Keratinocyte (primary cell): ENCODE data around the gene SIRT4. TPM values are rescaled to one million over a fixed set of nuclear protein-coding genes. Genes with fewer than 3 reads are reported as not detected.

ENCODE experiments used
- DNase-seq: peaks from one replicate; pipeline ENCODE4 v3.0.0-alpha.2; 2011; ENCODE audit warnings: low read depth, missing footprints, low spot score
- FAIRE-seq: peaks from 2 replicates; lab custom pipeline; 2011; peaks lifted over from hg19 to GRCh38; lab: Jason Lieb, UNC
- H2AFZ ChIP-seq: 2 replicates; pipeline ENCODE4 v1.6.0; 2012; ENCODE audit warnings: low read length, control low read depth, inconsistent platforms; ENCODE audit not compliant: control insufficient read depth
- H3K27ac ChIP-seq: 2 replicates; pipeline ENCODE4 v1.5.1; 2011; ENCODE audit warnings: low read length; ENCODE audit not compliant: control insufficient read depth, insufficient read depth
- H3K27me3 ChIP-seq: 3 replicates; pipeline ENCODE4 v1.6.0; 2011; ENCODE audit warnings: low read length; ENCODE audit not compliant: control insufficient read depth, insufficient read depth; ENCODE audit errors: extremely low read depth
- H3K36me3 ChIP-seq, 2 experiments: 2 replicates in 1 of 2; 3 replicates in 1 of 2; pipeline ENCODE4 v1.5.1; 2011; ENCODE audit warnings: low read length in 2 of 2, mild to moderate bottlenecking in 1 of 2; ENCODE audit not compliant: control insufficient read depth in 2 of 2, insufficient read depth in 2 of 2; ENCODE audit errors: extremely low read depth in 1 of 2
- H3K4me1 ChIP-seq: 3 replicates; pipeline ENCODE4 v1.5.1; 2011; ENCODE audit warnings: low read length; ENCODE audit not compliant: control insufficient read depth, insufficient read depth; ENCODE audit errors: extremely low read depth
- H3K4me2 ChIP-seq: 3 replicates; pipeline ENCODE4 v1.6.0; 2011; ENCODE audit warnings: low read depth, low read length; ENCODE audit not compliant: control insufficient read depth, insufficient read depth; ENCODE audit errors: extremely low read depth
- H3K4me3 ChIP-seq, 3 experiments: fragments of 200-600 bp in 1 of 3; sonication (generic) in 1 of 3; 2 replicates in 2 of 3; 3 replicates in 1 of 3; pipeline ENCODE4 v1.5.1; 2011 to 2016; ENCODE audit warnings: low read length in 3 of 3, mild to moderate bottlenecking in 3 of 3, control low read depth in 2 of 3, inconsistent platforms in 1 of 3, low read depth in 1 of 3, mixed read lengths in 1 of 3, mixed run types in 1 of 3, moderate library complexity in 1 of 3; ENCODE audit not compliant: control insufficient read depth in 2 of 3, insufficient read depth in 2 of 3; ENCODE audit errors: extremely low read depth in 1 of 3
- H3K79me2 ChIP-seq: 2 replicates; pipeline ENCODE4 v1.6.0; 2012; ENCODE audit warnings: low read length; ENCODE audit not compliant: control insufficient read depth, insufficient read depth
- H3K9ac ChIP-seq: 3 replicates; pipeline ENCODE4 v1.6.0; 2011; ENCODE audit warnings: low read length; ENCODE audit not compliant: control insufficient read depth, insufficient read depth; ENCODE audit errors: extremely low read depth
- H3K9me1 ChIP-seq: 3 replicates; pipeline ENCODE4 v1.6.0; 2011; ENCODE audit warnings: low read length; ENCODE audit not compliant: control insufficient read depth, insufficient read depth; ENCODE audit errors: extremely low read depth
- H3K9me3 ChIP-seq: 2 replicates; pipeline ENCODE4 v1.5.1; 2012; ENCODE audit warnings: low read depth, low read length; ENCODE audit not compliant: control insufficient read depth
- H4K20me1 ChIP-seq: 3 replicates; pipeline ENCODE4 v1.6.0; 2011; ENCODE audit warnings: low read length; ENCODE audit not compliant: control insufficient read depth, insufficient read depth; ENCODE audit errors: extremely low read depth
- CTCF ChIP-seq, 3 experiments: IDR thresholded peaks in 1 of 3; conservative IDR thresholded peaks in 1 of 3; optimal IDR thresholded peaks in 1 of 3; 2 replicates in 2 of 3; 3 replicates in 1 of 3; pipeline versions ENCODE3 to v1.5.1; 2011; ENCODE audit warnings: low read length in 3 of 3, mild to moderate bottlenecking in 3 of 3, moderate library complexity in 2 of 3, control low read depth in 1 of 3, inconsistent platforms in 1 of 3; ENCODE audit not compliant: insufficient read depth in 2 of 3; ENCODE audit errors: extremely low read depth in 1 of 3
- EZH2 ChIP-seq: IDR thresholded peaks from one replicate; pipeline ENCODE4 v1.6.1; 2012; ENCODE audit warnings: inconsistent platforms, mild to moderate bottlenecking, low read length, moderate library complexity
- dilution Hi-C: fragments of 300-500 bp; cut with MboI; formaldehyde crosslinking; loops from one replicate; pipeline ENCODE4 v1.7.0; 2020; ENCODE audit warnings: low sequenced_read_pairs; ENCODE audit not compliant: extremely low pct_ligation_motif_present
- polyA plus RNA-seq, 5 experiments: library from polyadenylated mRNA; depleted of rRNA in 3 of 5; stranded (reverse) in 3 of 5; stranded (forward) in 1 of 5; unstranded in 1 of 5; fragments of >200 nt; gene quantifications; 1 replicate in 1 of 5; 2 replicates in 3 of 5; 3 replicates in 1 of 5; pipeline versions ENCODE4 v1.2.1 to v1.2.3, GENCODE V29; 2011 to 2012; ENCODE audit warnings: missing spikeins in 2 of 5, low read depth in 1 of 5, low replicate concordance in 1 of 5

SIRT4 gene
- polyA plus RNA-seq, 1 donor (not counting 4 experiments of a cell fraction or from before 2014, with no cell fraction given) = 0.98 TPM

GRCh38 chr12:120264086-120264903 is 37.8 kb upstream of the SIRT4 start:
- peak; percentile 88 for FAIRE-seq

GRCh38 chr12:120264904-120265472 is 37.1 kb upstream of the SIRT4 start:
- H3K36me3 ChIP-seq = peaks cover 16 to 37% of the 10 kb centered on the region in 2 experiments
- dilution Hi-C loops = no loop called here
- DNase-seq (no peak), FAIRE-seq (no peak)
- H3K27ac ChIP-seq = peak overlapping the region; percentile 92
- H3K27me3 ChIP-seq = no peaks in the 10 kb centered on the region
- no peaks in the 10 kb centered on the region for H4K20me1 ChIP-seq
- H3K9me3 ChIP-seq = no peaks in the 10 kb centered on the region
- H2AFZ ChIP-seq = no peak overlapping the region
- H3K4me3 ChIP-seq = peak overlapping the region; percentile 75 to 96 (median 94)
- H3K4me1 ChIP-seq = peaks cover 37% of the 10 kb centered on the region
- peaks cover 52% of the 10 kb centered on the region for H3K79me2 ChIP-seq
- peaks cover 2% of the 10 kb centered on the region for H3K9me1 ChIP-seq
- H3K9ac ChIP-seq = peak overlapping the region; percentile 95
- H3K4me2 ChIP-seq = peak overlapping the region; percentile 99
- TF ChIP-seq EZH2 (no peak), CTCF (optimal IDR thresholded peaks at IDR 0.05 in 1 of 3, IDR thresholded peaks at IDR 0.05 in 1 of 3, conservative IDR thresholded peaks at IDR 0.05 in 1 of 3; ENCODE audit: extremely low read depth in 1 of 3, insufficient read depth in 2 of 3, low read length in 3 of 3) (no peak)

More at GRCh38 chr12:120264086-120264903, 37.8 kb upstream of the SIRT4 start:
- Histone ChIP-seq H3K4me3 (peak overlapping the region; percentile 75 to 96 (median 94)), H3K4me1 (peaks cover 44% of the 10 kb centered on the region), H3K9me1 (peaks cover 6% of the 10 kb centered on the region), H3K27me3 (no peaks in the 10 kb centered on the region), H3K9ac (peak overlapping the region; percentile 95), H3K27ac (peak overlapping the region; percentile 92), H4K20me1 (peaks cover 5% of the 10 kb centered on the region), H3K9me3 (no peaks in the 10 kb centered on the region), H3K79me2 (peaks cover 59% of the 10 kb centered on the region), H3K36me3 (peaks cover 16 to 43% of the 10 kb centered on the region in 2 experiments), H3K4me2 (peak overlapping the region; percentile 99), H2AFZ (no peak overlapping the region)
- DNase-seq = peak; percentile 92
- dilution Hi-C loops = no loop called here
- TF ChIP-seq CTCF (optimal IDR thresholded peaks at IDR 0.05 in 1 of 3, IDR thresholded peaks at IDR 0.05 in 1 of 3, conservative IDR thresholded peaks at IDR 0.05 in 1 of 3; ENCODE audit: extremely low read depth in 1 of 3, insufficient read depth in 2 of 3, low read length in 3 of 3) = no peak
- no peak for TF ChIP-seq EZH2
